Measurements from ENCODE around the gene WDR20. TPM values are rescaled to one million over a fixed set of nuclear protein-coding genes. Genes with fewer than 3 reads are reported as not detected.

Gene WDR20
- total and polyA plus RNA-seq, 2 of the 8 experiments (the other 6 are each of a cell fraction or from before 2014, with no cell fraction given) = 11.2 to 26.7 TPM

DNA sequence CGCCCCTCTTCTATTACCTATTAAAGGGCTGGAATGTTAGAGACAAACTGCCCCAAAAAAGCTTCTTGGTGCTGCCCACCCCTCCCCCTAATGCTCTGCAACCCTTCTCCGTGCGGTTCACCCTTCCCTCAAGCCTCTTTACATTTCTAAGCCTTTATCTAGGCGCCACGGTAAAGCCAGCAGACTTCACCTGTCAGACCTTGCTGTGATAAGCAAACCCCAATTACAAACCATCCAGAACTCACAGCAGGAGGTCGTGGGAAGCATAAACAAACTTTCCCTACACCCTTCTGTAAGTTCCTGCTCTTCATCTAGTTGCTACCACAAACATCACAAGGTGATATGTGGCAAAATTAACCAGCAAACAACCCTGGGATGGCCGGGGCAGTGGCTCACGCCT is 108.4 kb downstream of the WDR20 start:
- H3K4ac ChIP-seq (replicated peaks; ENCODE audit: insufficient read length, low read depth, low read length) = no peak overlapping the region
- peaks cover 3 to 15% (median 7%) of the 10 kb centered on the region in 4 experiments; a peak in 5 of 7 replicates for H3K4me1 ChIP-seq (replicated peaks in 1 of 4; ENCODE audit: control insufficient read depth in 3 of 4, insufficient read depth in 4 of 4, low read length in 3 of 4)
- CTCF ChIA-PET (ENCODE audit: partially characterized antibody) = no interaction called here
- H4K91ac ChIP-seq (replicated peaks; ENCODE audit: insufficient read length, low read length) = no peak overlapping the region
- 23% methylated on average over 8 of the region's 8 CpGs; no CpG with 5 or more reads in 1 of the 2 experiments for WGBS, 2 experiments (ENCODE audit: extremely low coverage in 1 of 2, insufficient coverage in 1 of 2, insufficient read length in 1 of 2, insufficient replicate concordance in 2 of 2, low coverage in 1 of 2, low lambda C conversion rate in 2 of 2, missing lambda C conversion rate in 1 of 2)
- no peak overlapping the region for H3K18ac ChIP-seq (ENCODE audit: extremely low read depth, low read length)
- peak overlapping the region; percentile 46 to 52 for H3K4me2 ChIP-seq (ENCODE audit: insufficient read depth in 1 of 2, low read depth in 2 of 2, low read length in 2 of 2)
- no peak overlapping the region for H3K9ac ChIP-seq (replicated peaks in 1 of 4; ENCODE audit: extremely low read depth in 1 of 4, low read depth in 3 of 4, low read length in 3 of 4)
- no peak overlapping the region for H3K27ac ChIP-seq (ENCODE audit: low read depth, low read length)
- no peak overlapping the region for H2BK15ac ChIP-seq (ENCODE audit: low read length)
- no peaks in the 10 kb centered on the region for H3K36me3 ChIP-seq (ENCODE audit: control insufficient read depth in 2 of 4, insufficient read depth in 4 of 4, low read length in 3 of 4)
- no peak overlapping the region for H2BK5ac ChIP-seq (ENCODE audit: low read depth, low read length)
- FAIRE-seq = no peak
- H3K14ac ChIP-seq (ENCODE audit: insufficient read length) = no peak overlapping the region
- H2BK12ac ChIP-seq (ENCODE audit: low read depth, low read length) = no peak overlapping the region
- no peaks in the 10 kb centered on the region for H3K9me3 ChIP-seq (ENCODE audit: insufficient read depth in 2 of 2, low read depth in 1 of 2, low read length in 1 of 2)
- peaks cover 2% of the 10 kb centered on the region; the same call in 1 of the 2 replicates for H3K23me2 ChIP-seq (ENCODE audit: low read depth, low read length)
- no peaks in the 10 kb centered on the region for H3K79me2 ChIP-seq (ENCODE audit: control insufficient read depth in 1 of 2, insufficient read depth in 2 of 2, low read length in 2 of 2)
- no peak for DNase-seq (ENCODE audit: low read depth in 1 of 2, low spot score in 2 of 2)
- H2BK120ac ChIP-seq (replicated peaks; ENCODE audit: low read depth, low read length) = no peak overlapping the region
- no peak overlapping the region for H2AK5ac ChIP-seq (ENCODE audit: low read depth, low read length)
- no peaks in the 10 kb centered on the region for H4K20me1 ChIP-seq (replicated peaks in 1 of 2; ENCODE audit: control insufficient read depth in 1 of 2, insufficient read depth in 2 of 2, low read length in 2 of 2)
- TF ChIP-seq ASH2L (IDR thresholded peaks at IDR 0.05; ENCODE audit: low read length) (peak; percentile 28), RXRA (IDR thresholded peaks at IDR 0.05; ENCODE audit: insufficient read depth, low read depth, low read length) (no peak), POLR2AphosphoS5 (IDR thresholded peaks at IDR 0.05; ENCODE audit: low read depth, low read length) (no peak)
- H3K27me3 ChIP-seq (replicated peaks in 1 of 4; ENCODE audit: control insufficient read depth in 3 of 4, extremely low read depth in 1 of 4, insufficient read depth in 3 of 4, low read length in 3 of 4) = peaks cover 3 to 24% (median 20%) of the 10 kb centered on the region in 4 experiments; a peak in 4 of 7 replicates
- H3K79me1 ChIP-seq (ENCODE audit: low read depth, low read length) = no peaks in the 10 kb centered on the region
- POLR2A ChIA-PET (ENCODE audit: partially characterized antibody) = no interaction called here
- H3K23ac ChIP-seq (ENCODE audit: insufficient read length) = no peak overlapping the region
- H3K56ac ChIP-seq (replicated peaks; ENCODE audit: insufficient read length, low read depth, low read length) = no peak overlapping the region
- H3K4me3 ChIP-seq (ENCODE audit: extremely low read depth in 1 of 4, insufficient read depth in 2 of 4, low read depth in 3 of 4, low read length in 4 of 4) = no peak overlapping the region; a peak in 1 of 8 replicates
- H4K8ac ChIP-seq (ENCODE audit: extremely low read depth, insufficient read depth, low read length) = no peak overlapping the region
- H4K5ac ChIP-seq (ENCODE audit: insufficient read length, low read depth, low read length) = no peak overlapping the region
- no peak overlapping the region for H2BK20ac ChIP-seq (ENCODE audit: low read length)
- no peak overlapping the region for H2AFZ ChIP-seq (ENCODE audit: low read length)
